ENCODE results near the gene STING1. TPM values are rescaled to one million over a fixed set of nuclear protein-coding genes. Genes with fewer than 3 reads are reported as not detected.

Gene STING1
- total RNA-seq, 1 experiment from 2014 or later, result 22.8 TPM

DNA sequence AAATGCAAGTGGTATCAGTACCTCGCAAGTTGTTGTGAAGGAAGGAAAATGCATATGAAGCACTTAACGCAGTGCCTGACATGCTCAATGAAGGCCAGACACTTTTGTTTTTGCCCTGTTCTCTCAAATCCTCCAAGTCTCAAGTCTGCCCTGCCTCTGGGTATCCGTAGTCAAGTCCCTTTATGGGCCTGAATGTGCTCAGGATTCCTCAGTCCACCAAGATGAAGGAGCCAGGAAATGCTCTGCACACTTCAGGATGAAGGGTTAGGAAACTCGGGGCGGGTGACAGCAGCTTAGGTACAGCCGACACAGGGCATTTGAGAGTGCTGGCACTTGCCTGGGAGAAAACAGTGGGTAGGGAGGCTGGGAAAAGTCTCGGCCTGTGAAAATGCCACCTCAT is 21.4 kb downstream of the STING1 start:
- no peak for DNase-seq (ENCODE audit: low read depth, low spot score)
- Histone ChIP-seq H3K4me3 (ENCODE audit: low read depth in 2 of 2, low read length in 2 of 2) (no peak overlapping the region), H3K27ac (ENCODE audit: low read length) (no peak overlapping the region), H3K36me3 (ENCODE audit: control insufficient read depth, insufficient read depth, low read length) (no peaks in the 10 kb centered on the region), H3K27me3 (ENCODE audit: control insufficient read depth, insufficient read depth, low read length) (no peaks in the 10 kb centered on the region), H3K9me3 (ENCODE audit: control insufficient read depth, insufficient read depth, low read depth, low read length) (no peaks in the 10 kb centered on the region), H3K4me1 (ENCODE audit: control insufficient read depth, insufficient read depth, low read length) (no peaks in the 10 kb centered on the region)
- BruUV-seq (replicated peaks), result no TSS peak
- POLR2A ChIA-PET, result interaction anchor here (0.7 kb wide), 1 partner anchor 41 kb away, joined by 4 read pairs; no protein-coding TSS in a partner anchor
- CTCF ChIA-PET, result no interaction called here
- no peak; the same call in 1 of the 2 replicates for ATAC-seq
- intact Hi-C loops (cut with micrococcal nuclease; ENCODE audit: unreplicated experiment), result no loop called here
- no peak for TF ChIP-seq REST (IDR thresholded peaks at IDR 0.05; ENCODE audit: insufficient read depth in 1 of 2, low read depth in 2 of 2, low read length in 1 of 2)
- no peak for TF ChIP-seq CTCF (IDR thresholded peaks at IDR 0.05)
- no peak for TF ChIP-seq TCF7L2 (IDR thresholded peaks at IDR 0.05; ENCODE audit: low read depth, low read length)
- no peak for TF ChIP-seq POLR2AphosphoS5 (IDR thresholded peaks at IDR 0.05; ENCODE audit: low read depth, low read length)
- TF ChIP-seq SIN3A (IDR thresholded peaks at IDR 0.05; ENCODE audit: borderline replicate concordance, insufficient read depth, low read depth, low read length), result no peak
- in situ Hi-C loops (cut with HindIII; ENCODE audit: low pct_unique_long_range_greater_than_20kb, low sequenced_read_pairs), result no loop called here

DNA sequence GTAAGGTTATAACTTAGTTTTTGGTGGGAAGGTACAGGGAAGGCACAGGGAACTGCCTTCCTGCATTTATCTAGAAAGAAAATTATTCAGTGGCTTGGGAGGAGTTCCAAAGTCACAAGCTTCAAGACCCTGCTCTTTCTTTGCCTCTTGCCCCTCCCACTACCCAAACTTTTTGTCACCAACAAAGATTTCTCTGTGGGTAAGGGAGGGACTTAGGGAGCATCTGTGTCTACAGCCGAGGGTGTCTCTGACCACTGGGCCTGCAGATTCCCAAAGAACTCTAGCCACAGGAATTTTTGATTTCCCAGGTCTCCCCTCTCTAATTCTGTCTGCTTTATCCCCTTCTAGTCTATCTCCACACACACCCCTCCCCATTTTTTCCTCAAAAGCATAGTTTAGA is 22.1 kb downstream of the STING1 start:
- Histone ChIP-seq H3K9me3 (ENCODE audit: control insufficient read depth, insufficient read depth, low read depth, low read length) (no peaks in the 10 kb centered on the region), H3K36me3 (ENCODE audit: control insufficient read depth, insufficient read depth, low read length) (no peaks in the 10 kb centered on the region), H3K4me1 (ENCODE audit: control insufficient read depth, insufficient read depth, low read length) (no peaks in the 10 kb centered on the region), H3K27me3 (ENCODE audit: control insufficient read depth, insufficient read depth, low read length) (no peaks in the 10 kb centered on the region), H3K4me3 (ENCODE audit: low read depth in 2 of 2, low read length in 2 of 2) (no peak overlapping the region), H3K27ac (ENCODE audit: low read length) (no peak overlapping the region)
- TF ChIP-seq SIN3A (IDR thresholded peaks at IDR 0.05; ENCODE audit: borderline replicate concordance, insufficient read depth, low read depth, low read length), result no peak
- no peak for TF ChIP-seq CTCF (IDR thresholded peaks at IDR 0.05)
- TF ChIP-seq TCF7L2 (IDR thresholded peaks at IDR 0.05; ENCODE audit: low read depth, low read length), result no peak
- no peak for TF ChIP-seq REST (IDR thresholded peaks at IDR 0.05; ENCODE audit: insufficient read depth in 1 of 2, low read depth in 2 of 2, low read length in 1 of 2)
- TF ChIP-seq POLR2AphosphoS5 (IDR thresholded peaks at IDR 0.05; ENCODE audit: low read depth, low read length), result no peak
- DNase-seq (ENCODE audit: low read depth, low spot score) (no peak), ATAC-seq (no peak)
- in situ Hi-C loops (cut with HindIII; ENCODE audit: low pct_unique_long_range_greater_than_20kb, low sequenced_read_pairs) (no loop called here), intact Hi-C loops (cut with micrococcal nuclease; ENCODE audit: unreplicated experiment) (no loop called here)
- ChIA-PET CTCF (no interaction called here), POLR2A (interaction anchor here (0.7 kb wide), 1 partner anchor 42 kb away, joined by 4 read pairs; no protein-coding TSS in a partner anchor)
- BruUV-seq (replicated peaks), result no TSS peak
